ENCODE measurements around the gene AQP3.
"Not testable (repeated sequence)": the region's sequence is repeated elsewhere in the genome, so short reads cannot be mapped to it uniquely, and the experiment has no call there.

Gene AQP3

DNA sequence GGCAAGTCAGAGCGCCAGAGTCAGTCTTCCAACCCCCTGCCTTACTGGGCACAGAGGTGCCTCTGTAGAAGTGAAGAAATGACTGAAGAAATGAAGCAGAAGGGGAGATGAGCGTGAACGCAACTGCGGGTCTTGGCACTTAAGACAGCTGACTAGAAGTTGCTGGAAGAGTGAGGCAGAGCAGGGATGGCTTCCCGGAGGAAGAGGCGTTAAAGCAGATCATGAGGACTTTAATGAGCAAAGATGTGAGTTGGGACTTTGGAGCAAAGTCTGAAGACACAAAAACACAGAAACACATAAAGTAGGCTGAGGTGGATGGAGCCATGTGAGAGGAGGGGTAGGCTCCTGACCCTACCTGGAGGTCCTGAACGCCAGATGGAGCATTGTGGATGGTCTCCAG is 7.2 kb downstream of the AQP3 start:
- DNase-seq: no peak

- DNase-seq: no peak
These were observed 7.7 kb downstream of the AQP3 start for GRCh38 chr9:33439731-33440130.

DNA sequence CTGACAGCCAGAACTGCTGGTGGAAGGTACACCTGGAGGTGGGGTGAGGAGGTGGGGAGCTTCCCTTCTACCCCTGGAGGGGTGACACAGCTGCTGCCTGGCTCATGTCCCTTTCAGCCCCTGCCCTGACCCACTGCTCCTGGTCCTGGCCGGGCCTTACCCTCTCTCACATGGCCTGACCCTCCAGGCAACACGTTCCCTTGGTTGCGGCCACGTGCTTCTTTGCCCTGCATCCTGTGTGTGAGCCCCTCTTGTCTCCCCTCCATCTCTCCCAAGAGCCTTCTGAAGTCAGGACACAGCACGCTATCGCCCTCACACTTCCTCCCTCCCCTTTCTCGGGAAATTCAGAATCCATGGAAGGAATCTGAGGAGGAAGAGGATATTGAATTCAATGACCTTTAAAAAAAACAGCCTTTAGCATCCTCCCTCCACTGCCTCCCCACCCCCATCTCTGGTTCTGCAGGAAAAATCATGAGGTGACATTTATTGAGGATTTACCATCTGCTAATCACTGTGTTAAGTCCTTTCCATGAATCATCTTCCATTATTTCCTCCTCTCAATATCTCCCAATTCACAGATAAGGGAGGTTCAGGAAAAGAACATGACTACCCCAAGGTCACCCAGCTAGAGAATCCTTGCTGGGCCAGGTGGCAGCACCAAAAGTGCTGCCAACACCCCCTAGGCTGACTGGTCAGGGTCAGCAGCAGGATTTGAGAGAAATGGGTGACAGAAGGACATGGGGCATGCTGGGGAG is 8.3 kb downstream of the AQP3 start:
- DNase-seq: no peak

- no peak for DNase-seq
These were observed 9.5 kb downstream of the AQP3 start for GRCh38 chr9:33437898-33438297.

- no peak for DNase-seq
These were observed 10.2 kb downstream of the AQP3 start for GRCh38 chr9:33437205-33437604.

GRCh38 chr9:33436445-33436844 is 10.9 kb downstream of the AQP3 start:
- DNase-seq: no peak

DNA sequence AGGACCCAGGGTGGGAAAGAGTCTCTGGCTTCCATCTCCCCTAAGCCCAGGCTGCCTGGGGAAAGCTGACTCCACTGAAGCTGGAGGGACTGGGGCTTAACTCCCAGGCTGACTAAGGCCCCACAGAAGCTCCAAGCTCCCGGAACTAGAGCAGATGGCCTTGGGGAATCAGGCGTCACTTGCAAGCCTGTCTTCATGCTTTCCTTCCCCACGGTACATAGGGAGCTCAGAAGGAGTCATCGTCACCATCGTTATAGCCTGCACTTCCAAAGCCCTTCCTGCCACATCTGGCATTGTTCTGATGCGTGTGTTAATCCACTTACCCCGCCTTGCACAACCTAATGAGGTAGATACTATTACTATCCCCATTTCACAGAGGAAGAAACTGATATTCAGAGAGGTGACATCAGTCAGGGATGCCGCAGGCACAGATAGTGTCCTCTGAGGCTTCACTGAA is 11.5 kb downstream of the AQP3 start:
- no peak for DNase-seq

DNA sequence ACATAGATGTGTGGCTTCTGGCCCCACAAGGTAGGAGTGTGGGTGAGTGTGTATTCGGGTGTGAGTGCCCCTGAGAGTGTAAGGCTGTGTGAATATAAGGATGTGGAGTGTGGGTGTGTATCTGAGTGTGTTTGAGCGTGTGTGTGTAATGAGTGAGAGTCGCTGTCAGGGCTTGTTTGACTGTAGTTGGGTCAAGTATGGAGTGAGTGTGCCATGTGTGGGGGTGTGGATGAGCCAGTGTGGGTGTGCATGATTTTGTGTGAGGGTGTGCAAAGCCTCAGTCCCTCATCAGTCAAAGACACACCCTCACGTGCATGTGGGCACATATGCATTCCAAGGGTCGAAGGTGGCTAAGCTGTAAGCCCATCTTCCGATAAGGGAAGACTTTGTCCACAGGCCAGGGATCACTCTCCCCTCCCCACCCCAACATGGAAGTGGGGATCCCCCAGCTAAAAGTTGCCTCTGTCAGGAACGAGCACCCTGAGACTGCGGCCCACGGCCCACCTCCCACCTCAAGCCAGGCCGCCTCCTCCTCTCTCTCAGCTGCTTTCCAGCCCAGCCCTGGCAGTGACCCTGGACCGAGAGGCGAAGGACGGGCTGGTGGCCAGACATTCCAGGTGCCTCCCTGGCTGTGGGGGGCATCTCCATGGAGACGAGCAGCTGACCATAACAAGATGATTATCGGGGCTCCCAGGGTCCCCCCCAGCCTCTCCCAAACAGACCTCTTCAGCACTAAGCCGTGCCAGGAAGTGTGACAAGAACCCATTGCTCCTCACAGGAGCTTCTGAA is 12.9 kb downstream of the AQP3 start:
- DNase-seq: no peak

GRCh38 chr9:33433871-33434270 is 13.5 kb downstream of the AQP3 start:
- DNase-seq: no peak

DNA sequence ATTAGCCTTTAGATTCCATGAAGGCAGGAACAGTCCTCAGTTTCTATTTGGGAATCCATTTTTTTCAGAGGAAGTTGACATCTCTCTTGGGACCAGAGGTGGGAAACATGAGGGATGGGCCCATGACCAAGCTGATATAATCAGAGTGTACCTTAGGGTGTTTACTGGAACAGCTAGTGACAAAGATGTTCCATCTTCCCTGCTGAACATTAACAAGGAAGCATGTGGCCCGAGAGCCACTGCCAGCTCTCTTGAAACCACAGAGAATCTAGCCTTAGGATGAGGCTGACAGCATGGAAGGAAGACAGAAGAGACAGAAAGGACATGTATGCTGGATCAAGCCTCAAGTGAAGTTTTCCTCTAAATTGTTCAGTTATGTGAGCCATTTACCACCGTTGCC is 16.0 kb downstream of the AQP3 start:
- no peak for DNase-seq

- DNase-seq: no peak
These were observed 16.5 kb downstream of the AQP3 start for GRCh38 chr9:33430942-33431341.

DNA sequence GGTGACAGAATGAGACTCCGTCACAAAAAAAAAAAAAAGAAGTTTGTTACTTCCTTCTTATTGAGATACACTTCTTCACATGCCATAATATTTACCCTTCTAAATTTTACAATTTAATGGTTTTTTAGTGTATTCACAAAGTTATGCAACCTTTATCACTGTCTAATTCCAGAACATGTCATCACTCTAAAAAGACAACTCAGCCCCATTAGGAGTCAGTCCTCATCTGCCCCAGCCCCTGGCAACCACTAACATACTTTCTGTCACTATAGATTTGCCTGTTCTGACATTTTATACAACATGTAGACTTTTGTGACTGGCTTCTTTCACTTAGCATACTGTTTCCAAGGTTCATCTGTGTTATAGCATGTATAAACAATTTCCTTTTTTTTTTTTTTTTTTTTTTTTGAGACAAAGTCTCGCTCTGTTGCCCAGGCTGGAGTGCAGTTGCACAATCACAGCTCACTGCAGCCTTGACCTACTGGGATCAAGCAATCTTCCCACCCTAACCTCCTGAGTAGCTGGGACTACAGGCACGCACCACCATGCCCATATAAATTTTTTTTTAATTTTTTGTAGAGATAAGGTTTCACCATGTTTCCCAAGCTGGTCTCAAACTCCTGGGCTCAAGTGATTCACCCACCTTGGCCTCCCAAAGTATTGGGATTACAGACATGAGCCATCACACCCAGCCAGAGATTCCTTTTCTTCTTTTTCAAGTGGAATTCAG is 18.0 kb downstream of the AQP3 start:
- no peak for DNase-seq

DNA sequence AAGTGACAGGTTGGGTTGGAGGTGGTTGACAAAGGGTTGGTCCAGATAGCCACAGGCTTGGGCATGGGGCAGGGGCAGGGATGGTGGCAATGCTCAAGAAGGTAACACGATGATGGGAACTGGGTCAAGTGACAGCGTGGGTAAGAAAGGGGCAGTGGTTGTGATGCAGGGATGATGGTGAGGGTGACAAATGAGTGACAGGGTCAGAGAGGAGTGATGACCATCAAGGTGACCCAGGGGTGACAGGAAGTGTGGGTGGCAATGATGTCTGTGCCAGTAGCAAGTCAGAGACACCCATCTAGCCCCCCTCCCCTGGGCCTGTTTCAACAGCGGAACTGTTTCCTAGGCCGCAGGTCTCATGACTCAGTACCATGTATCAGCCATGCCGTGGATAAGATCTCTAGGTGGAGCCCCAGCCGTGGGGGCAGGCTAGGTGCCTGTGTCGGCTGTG is 20.5 kb downstream of the AQP3 start:
- no peak for DNase-seq

DNA sequence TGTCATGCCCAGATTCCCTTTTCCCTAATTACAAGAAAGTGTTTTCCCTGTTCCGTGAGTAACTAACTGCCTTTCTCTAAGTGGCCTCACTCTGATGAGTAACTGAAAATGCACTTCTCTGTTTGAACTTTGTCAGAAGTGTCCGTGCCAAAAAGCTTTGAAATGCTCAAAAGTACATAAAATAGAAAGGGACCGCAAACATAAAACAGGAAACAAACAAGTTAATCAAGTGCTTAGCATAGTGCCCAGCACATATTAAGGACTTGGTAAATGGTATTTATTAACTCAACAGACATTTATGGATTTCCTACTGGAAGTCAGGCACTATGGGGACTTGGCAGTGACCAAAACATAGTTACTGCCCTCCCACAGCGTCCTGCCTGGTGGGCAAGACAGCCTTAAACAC is 22.3 kb downstream of the AQP3 start:
- DNase-seq: no peak

- DNase-seq: not testable (repeated sequence)
These were observed 22.9 kb downstream of the AQP3 start for GRCh38 chr9:33424492-33424891.

DNA sequence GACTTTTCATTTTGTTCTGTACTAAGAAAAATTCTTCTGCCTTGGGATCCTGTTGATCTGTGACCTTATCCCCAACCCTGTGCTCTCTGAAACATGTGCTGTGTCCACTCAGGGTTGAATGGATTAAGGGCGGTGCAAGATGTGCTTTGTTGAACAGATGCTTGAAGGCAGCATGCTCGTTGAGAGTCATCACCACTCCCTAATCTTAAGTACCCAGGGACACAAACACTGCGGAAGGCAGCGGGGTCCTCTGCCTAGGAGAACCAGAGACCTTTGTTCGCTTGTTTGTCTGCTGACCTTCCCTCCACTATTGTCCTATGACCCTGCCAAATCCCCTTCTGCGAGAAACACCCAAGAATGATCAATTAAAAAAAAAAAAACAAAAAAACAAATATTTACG is 23.4 kb downstream of the AQP3 start:
- DNase-seq: not testable (repeated sequence)

- no peak for DNase-seq
These were observed 27.6 kb downstream of the AQP3 start for GRCh38 chr9:33419708-33420303.

DNA sequence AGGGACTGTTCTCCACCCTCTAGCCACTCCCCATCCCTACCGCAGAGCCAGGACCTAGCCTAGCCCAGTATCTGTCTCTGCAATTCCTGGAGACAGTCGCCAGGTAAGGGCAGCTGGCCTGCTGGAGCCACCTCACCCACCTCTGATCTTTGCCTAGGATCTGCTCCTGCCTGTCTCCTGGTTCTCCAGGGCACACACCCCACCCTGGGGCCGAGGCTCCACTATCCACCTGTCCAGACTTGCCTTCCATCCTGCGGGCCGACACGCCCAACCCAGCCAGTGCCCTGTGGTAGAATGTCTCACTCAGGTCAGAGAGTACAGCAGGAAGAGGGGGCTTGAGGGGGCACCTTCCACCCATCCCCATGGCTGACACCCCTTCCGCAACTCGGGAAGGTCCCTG is 29.3 kb downstream of the AQP3 start:
- no peak for DNase-seq

DNA sequence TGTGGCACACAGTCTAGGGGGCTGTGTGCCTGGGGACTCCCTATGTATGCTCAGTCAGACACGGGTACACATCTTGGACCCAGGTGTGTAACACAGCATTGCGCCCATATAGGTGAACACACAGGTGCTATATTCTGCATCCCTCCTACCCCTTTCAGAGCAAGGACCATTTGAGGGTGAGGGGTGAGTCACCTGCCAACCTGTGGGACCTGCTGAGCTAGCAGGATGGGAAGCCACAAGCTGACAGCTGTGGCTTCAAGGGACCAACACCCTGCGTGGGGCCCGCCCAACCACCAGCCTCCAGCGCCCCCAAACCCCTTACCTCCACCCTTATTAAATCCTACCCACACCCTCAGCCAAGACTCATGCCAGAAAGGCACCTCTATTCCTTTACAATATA is 30.4 kb downstream of the AQP3 start:
- peak in 2 of 6 experiments; percentile 21 for DNase-seq

GRCh38 chr9:33415501-33416038 is 31.8 kb downstream of the AQP3 start:
- peak; percentile 87 to 97 (median 92) for DNase-seq

DNA sequence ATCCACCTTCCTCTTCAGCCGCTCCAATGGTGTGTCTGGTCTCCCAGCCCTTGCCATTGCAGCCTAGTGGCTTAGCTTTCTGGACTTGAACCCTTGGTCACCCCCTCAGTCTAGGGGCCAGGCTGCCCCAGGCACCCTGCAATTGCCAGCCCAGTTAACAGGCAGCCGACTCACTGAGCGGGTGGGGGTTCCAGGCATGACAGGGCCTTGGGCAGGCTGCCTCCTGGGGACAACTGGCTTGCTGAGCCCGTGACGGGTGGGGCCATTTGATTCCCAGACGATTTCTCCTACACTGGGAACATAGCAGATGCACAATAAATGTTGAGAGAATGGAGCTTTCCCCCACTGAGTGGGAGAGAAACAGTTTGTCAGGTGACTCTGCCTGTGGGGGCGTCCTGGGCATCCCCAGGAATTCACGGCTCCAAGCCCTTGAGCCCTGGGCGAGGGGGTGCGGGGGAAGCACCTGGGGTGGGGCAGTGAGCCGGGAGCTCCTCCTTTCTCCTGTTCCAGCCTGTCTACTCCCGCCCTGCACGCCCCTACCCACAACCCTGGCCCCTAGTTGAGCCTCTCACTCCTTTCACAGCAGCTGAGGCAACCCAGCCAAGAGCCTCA is 32.4 kb downstream of the AQP3 start:
- DNase-seq: no peak

DNA sequence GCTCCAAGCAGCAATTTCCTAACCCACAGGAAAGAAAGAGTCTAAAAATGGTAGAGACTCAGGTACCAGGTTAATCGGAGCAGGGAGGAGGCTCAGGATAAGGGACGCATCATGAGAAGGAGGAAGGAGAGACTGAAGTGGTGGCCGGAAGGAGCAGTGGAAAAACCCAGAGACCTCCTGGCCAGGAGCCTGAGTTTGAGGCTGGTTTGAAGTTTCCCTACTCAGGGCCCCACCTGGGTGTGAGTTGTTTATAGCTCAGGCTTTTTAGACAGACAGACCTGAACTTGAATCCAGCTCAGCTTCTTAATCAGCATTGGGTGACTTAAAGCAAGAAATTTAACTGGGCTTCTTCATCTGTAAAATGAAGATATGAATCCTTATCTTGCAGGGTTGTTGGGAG is 33.1 kb downstream of the AQP3 start:
- peak in 1 of 6 experiments; percentile 13 for DNase-seq
